IMR-90 (cell line): ENCODE data around the gene PXK. TPM values are rescaled to one million over a fixed set of nuclear protein-coding genes. Genes with fewer than 3 reads are reported as not detected.

Source experiments
- ATAC-seq: fragments of 200-7000 bp; cut with Tn5 transposase; 2 replicates; pipeline ENCODE4 v1.9.1; 2020; ENCODE audit warnings: low read depth, mild to moderate bottlenecking, moderate library complexity
- BruUV-seq: library from RNA; stranded (reverse); fragments of 400-500 nt; replicated peaks from 2 replicates; lab custom pipeline; 2021; lab: Mats Ljungman, UMichigan
- CTCF ChIA-PET: fragments of 300-600 bp; formaldehyde crosslinking; extraction: SDS; loops from one replicate; lab custom pipeline; 2021; ENCODE audit warnings: antibody characterized with exemption; lab: Yijun Ruan, JAX
- POLR2A ChIA-PET: fragments of 300-600 bp; sonication (Branson Sonifier 250); formaldehyde crosslinking; loops from one replicate; lab custom pipeline; 2022; ENCODE audit warnings: antibody characterized with exemption; ENCODE audit not compliant: unreplicated experiment; lab: Charles Lee
- DNase-seq: peaks from one replicate; pipeline ENCODE4 v3.0.0; 2013
- H2AFZ ChIP-seq: replicated peaks from 2 replicates; pipeline ENCODE3; 2013; ENCODE audit warnings: low read length, mild to moderate bottlenecking; ENCODE audit not compliant: poor library complexity
- H2AK5ac ChIP-seq: 2 replicates; pipeline ENCODE4 v1.6.1; 2013; ENCODE audit warnings: low read depth, low read length, inconsistent platforms
- H2AK9ac ChIP-seq: replicated peaks from 2 replicates; pipeline ENCODE3; 2013; ENCODE audit warnings: mild to moderate bottlenecking, low read depth, low read length, moderate library complexity; ENCODE audit not compliant: poor library complexity
- H2BK120ac ChIP-seq: 2 replicates; pipeline ENCODE4 v1.6.1; 2013; ENCODE audit warnings: low read depth, low read length, inconsistent platforms
- H2BK15ac ChIP-seq: 3 replicates; pipeline ENCODE4 v1.6.1; 2013; ENCODE audit warnings: low read depth, low read length, inconsistent platforms
- H2BK20ac ChIP-seq: 2 replicates; pipeline ENCODE4 v1.6.1; 2013; ENCODE audit warnings: low read depth, mild to moderate bottlenecking, inconsistent platforms, low read length, moderate library complexity
- H2BK5ac ChIP-seq: 2 replicates; pipeline ENCODE4 v1.6.1; 2013; ENCODE audit warnings: mild to moderate bottlenecking, low read depth, low read length, inconsistent platforms; ENCODE audit not compliant: poor library complexity, severe bottlenecking
- H3K14ac ChIP-seq: replicated peaks from 2 replicates; pipeline ENCODE4 v1.6.1; 2013; ENCODE audit warnings: low read depth, low read length, inconsistent platforms
- H3K18ac ChIP-seq: 2 replicates; pipeline ENCODE4 v1.6.1; 2013; ENCODE audit warnings: low read depth, low read length, control low read depth
- H3K23ac ChIP-seq: 2 replicates; pipeline ENCODE4 v1.6.1; 2013; ENCODE audit warnings: low read depth, low read length, inconsistent platforms
- H3K27ac ChIP-seq: 2 replicates; pipeline ENCODE4 v1.5.1; 2013; ENCODE audit warnings: mild to moderate bottlenecking, control low read depth, low read length; ENCODE audit not compliant: insufficient read depth
- H3K27me3 ChIP-seq: 2 replicates; pipeline ENCODE4 v1.6.1; 2013; ENCODE audit warnings: low read length; ENCODE audit not compliant: control insufficient read depth, insufficient read depth
- H3K36me3 ChIP-seq: 2 replicates; pipeline ENCODE4 v1.6.1; 2013; ENCODE audit warnings: low read length, mixed read lengths; ENCODE audit not compliant: control insufficient read depth, insufficient read depth
- H3K4ac ChIP-seq: 2 replicates; pipeline ENCODE4 v1.6.1; 2013; ENCODE audit warnings: low read depth, low read length, inconsistent platforms
- H3K4me1 ChIP-seq: 2 replicates; pipeline ENCODE4 v1.6.1; 2013; ENCODE audit warnings: low read length, mixed read lengths; ENCODE audit not compliant: control insufficient read depth, insufficient read depth
- H3K4me2 ChIP-seq: 2 replicates; pipeline ENCODE4 v1.6.1; 2013; ENCODE audit warnings: low read depth, mild to moderate bottlenecking, control low read depth, low read length, moderate library complexity
- H3K4me3 ChIP-seq: 2 replicates; pipeline ENCODE4 v1.5.1; 2013; ENCODE audit warnings: low read depth, mild to moderate bottlenecking, control low read depth, low read length, moderate library complexity; ENCODE audit not compliant: insufficient read depth
- H3K56ac ChIP-seq: 2 replicates; pipeline ENCODE4 v1.6.1; 2013; ENCODE audit warnings: low read length, inconsistent platforms; ENCODE audit not compliant: insufficient read depth; ENCODE audit errors: extremely low read depth
- H3K79me1 ChIP-seq, 2 experiments: 2 replicates each; pipeline ENCODE4 v1.6.1; 2013; ENCODE audit warnings: low read length in 2 of 2, inconsistent platforms in 1 of 2, low read depth in 1 of 2
- H3K9ac ChIP-seq: 2 replicates; pipeline ENCODE4 v1.6.1; 2013; ENCODE audit warnings: low read depth, low read length, control low read depth
- H3K9me1 ChIP-seq: 2 replicates; pipeline ENCODE4 v1.6.1; 2013; ENCODE audit warnings: low read length, inconsistent platforms; ENCODE audit not compliant: insufficient read depth
- H3K9me3 ChIP-seq: 2 replicates; pipeline ENCODE4 v1.6.1; 2013; ENCODE audit warnings: low read length; ENCODE audit not compliant: control insufficient read depth, insufficient read depth
- H4K20me1 ChIP-seq: 2 replicates; pipeline ENCODE4 v1.6.1; 2013; ENCODE audit warnings: low read length, inconsistent platforms; ENCODE audit not compliant: insufficient read depth
- H4K5ac ChIP-seq: 2 replicates; pipeline ENCODE4 v1.6.1; 2013; ENCODE audit warnings: mild to moderate bottlenecking, low read depth, low read length, control low read depth
- H4K8ac ChIP-seq, 2 experiments: 2 replicates each; pipeline ENCODE4 v1.6.1; 2013; ENCODE audit warnings: low read depth in 2 of 2, low read length in 2 of 2, control low read depth in 1 of 2, inconsistent platforms in 1 of 2
- H4K91ac ChIP-seq: 2 replicates; pipeline ENCODE4 v1.6.1; 2013; ENCODE audit warnings: low read depth, low read length, inconsistent platforms; ENCODE audit not compliant: insufficient read depth
- BHLHE40 ChIP-seq: fragments of 150-350 bp; IDR thresholded peaks from 2 replicates; pipeline ENCODE4 v1.6.1; 2016; ENCODE audit warnings: mild to moderate bottlenecking, low read depth, low read length
- CEBPB ChIP-seq: IDR thresholded peaks from 2 replicates; pipeline ENCODE4 v1.6.1; 2012; ENCODE audit warnings: low read depth, low read length, improper control_type of control experiment
- CTCF ChIP-seq: conservative IDR thresholded peaks from 2 replicates; pipeline ENCODE4 v1.5.1; 2012; ENCODE audit warnings: mild to moderate bottlenecking, low read depth, low read length, improper control_type of control experiment
- ELK1 ChIP-seq: fragments of 150-350 bp; IDR thresholded peaks from 2 replicates; pipeline ENCODE4 v1.6.1; 2016; ENCODE audit warnings: low read depth, mild to moderate bottlenecking, low read length, moderate library complexity, borderline replicate concordance
- FOS ChIP-seq: fragments of 150-350 bp; IDR thresholded peaks from 2 replicates; pipeline ENCODE4 v1.6.1; 2016; ENCODE audit warnings: low read depth, low read length
- MAZ ChIP-seq: IDR thresholded peaks from 2 replicates; pipeline ENCODE4 v1.6.1; 2012; ENCODE audit warnings: low read depth, mild to moderate bottlenecking, low read length, improper control_type of control experiment, moderate library complexity, borderline replicate concordance
- RCOR1 ChIP-seq: IDR thresholded peaks from 2 replicates; pipeline ENCODE4 v1.6.1; 2012; ENCODE audit warnings: mild to moderate bottlenecking, low read length, improper control_type of control experiment; ENCODE audit not compliant: insufficient replicate concordance
- SMC3 ChIP-seq: fragments of 150-350 bp; IDR thresholded peaks from 2 replicates; pipeline ENCODE4 v1.6.1; 2016; ENCODE audit warnings: low read depth, mild to moderate bottlenecking, antibody characterized with exemption, low read length, moderate library complexity
- WGBS, 2 experiments: methylation state at CpG; one replicate each; pipeline versions ENCODE4 v1.1.5 to v1.1.7; 2013; ENCODE audit warnings: missing lambda C conversion rate in 2 of 2; ENCODE audit not compliant: insufficient read length in 1 of 2; ENCODE audit errors: extremely low coverage in 2 of 2; 5-methylcytosine and 5-hydroxymethylcytosine counted together
- dilution Hi-C: fragments of 300-500 bp; cut with HindIII; formaldehyde crosslinking; loops from one replicate; pipeline ENCODE4 v1.14.3; 2018; ENCODE audit warnings: low sequenced_read_pairs; ENCODE audit not compliant: unreplicated experiment
- in situ Hi-C: fragments of 300-500 bp; cut with MboI; formaldehyde crosslinking; loops from 3 replicates; pipeline ENCODE4 v1.14.3; 2019; ENCODE audit warnings: low sequenced_read_pairs, inconsistent platforms, mixed read lengths
- intact Hi-C: fragments of 100-400 bp; cut with micrococcal nuclease; formaldehyde crosslinking; loops from 2 replicates; pipeline ENCODE4 v1.10.0; 2022
- polyA plus RNA-seq, 3 experiments: library from polyadenylated mRNA; depleted of rRNA; stranded (reverse); fragments of >200 nt; gene quantifications; 2 replicates each; pipeline ENCODE4 v1.2.3, GENCODE V29; 2012; ENCODE audit warnings: low replicate concordance in 1 of 3
- total RNA-seq: library from RNA; depleted of rRNA; stranded (reverse); fragments of >200 nt; gene quantifications from 2 replicates; pipeline ENCODE4 v1.2.3, GENCODE V29; 2012

PXK gene
- total and polyA plus RNA-seq, 2 of the 4 experiments (the other 2 are of a cell fraction), result 14.3 to 17.7 TPM

DNA sequence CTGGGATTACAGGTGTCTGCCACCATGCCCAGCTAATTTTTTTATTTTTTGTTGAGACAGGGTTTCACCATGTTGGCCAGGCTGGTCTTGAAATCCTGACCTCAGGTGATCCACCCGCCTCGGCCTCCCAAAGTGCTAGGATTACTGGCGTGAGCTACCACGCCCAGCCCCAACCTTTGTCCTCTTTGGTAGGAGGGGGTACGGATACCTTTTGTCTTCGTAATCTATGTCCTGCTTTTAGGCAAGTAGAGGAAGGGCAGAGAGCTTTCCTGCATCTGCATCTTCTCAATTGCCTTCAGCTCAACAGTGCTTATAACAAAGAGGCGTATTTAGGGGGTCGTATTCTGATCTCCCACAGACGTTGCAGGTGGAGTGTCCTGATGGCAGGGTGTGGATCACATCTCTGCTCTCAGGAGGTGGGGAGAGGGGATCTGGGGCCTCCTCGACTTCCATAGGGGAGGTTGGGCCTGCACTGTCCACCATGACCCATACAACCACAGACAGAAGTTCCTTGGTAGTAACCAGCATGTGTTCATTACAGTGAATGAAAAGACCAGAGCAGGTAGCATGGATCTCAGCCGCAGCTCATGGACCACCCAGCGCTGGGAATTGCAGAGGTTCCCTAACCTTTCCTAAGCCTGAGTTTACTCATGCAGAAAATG, 137.8 kb downstream of the PXK start (continued):
- TF ChIP-seq RCOR1, result no peak

GRCh38 chr3:58471025-58471887, 138.6 kb downstream of the PXK start:
- Histone ChIP-seq H3K36me3 (no peaks in the 10 kb centered on the region), H4K20me1 (no peaks in the 10 kb centered on the region), H3K23ac (peak overlapping the region; percentile 26; the same call in 1 of the 2 replicates), H4K91ac (peak overlapping the region; percentile 56), H2BK20ac (no peak overlapping the region), H4K5ac (peak overlapping the region; percentile 57; the same call in 1 of the 2 replicates), H3K4me1 (peaks cover 14% of the 10 kb centered on the region), H3K9me1 (peaks cover 10% of the 10 kb centered on the region), H3K4me2 (peak overlapping the region; percentile 69), H3K14ac (peak overlapping the region; percentile 37), H2BK15ac (peak overlapping the region; percentile 81; the same call in 1 of the 3 replicates), H3K4me3 (no peak overlapping the region), H3K9me3 (no peaks in the 10 kb centered on the region), H2AFZ (peak overlapping the region; percentile 76), H2AK9ac (peak overlapping the region; percentile 48), H2BK5ac (peak overlapping the region; percentile 41), H3K56ac (no peak overlapping the region), H3K18ac (peak overlapping the region; percentile 63), H3K9ac (no peak overlapping the region), H3K27ac (peak overlapping the region; percentile 61), H2AK5ac (peak overlapping the region; percentile 36; the same call in 1 of the 2 replicates), H3K4ac (peak overlapping the region; percentile 66), H2BK120ac (peak overlapping the region; percentile 48; the same call in 1 of the 2 replicates), H4K8ac (peak overlapping the region; percentile 1 to 62; a peak in 3 of 4 replicates), H3K27me3 (0 out of 2 replicates have a peak, but pooled peaks cover 1% of the 10 kb centered on the region), H3K79me1 (no peaks in the 10 kb centered on the region)
- POLR2A ChIA-PET, result interaction anchor here (1.1 kb wide), 1 partner anchor 21 kb away, joined by 3 read pairs; no protein-coding TSS in a partner anchor
- no TSS peak for BruUV-seq
- CTCF ChIA-PET, result interaction anchor here (0.6 to 1.4 kb wide), 5 partner anchors 8 to 1840 kb away, joined by 3 to 5 read pairs (median 3); no protein-coding TSS in a partner anchor
- TF ChIP-seq FOS (peak; percentile 53; the same call in 1 of the 2 replicates), ELK1 (no peak), RCOR1 (no peak), CTCF (no peak), MAZ (no peak), SMC3 (no peak), BHLHE40 (peak; percentile 59), CEBPB (peak; percentile 96)
- dilution Hi-C loops, result no loop called here
- in situ Hi-C loops, result no loop called here
- intact Hi-C loops, result loop anchor here (5.0 kb wide), 1 partner anchor 34 kb away; no protein-coding TSS in a partner anchor
- DNase-seq, result peak; percentile 83
- peak; percentile 88 for ATAC-seq
- 90% methylated on average over 3 of the region's 10 CpGs; no CpG with 5 or more reads in 1 of the 2 experiments for WGBS, 2 experiments
